GM18499 (cell line): ENCODE results near the gene GPR180.

Experiments
- ATAC-seq: cut with Tn5 transposase; IDR thresholded peaks from one replicate; pipeline ENCODE4 v1.9.1; 2021; ENCODE audit warnings: moderate number of reproducible peaks; ENCODE audit not compliant: insufficient read depth, unreplicated experiment

Gene GPR180

DNA sequence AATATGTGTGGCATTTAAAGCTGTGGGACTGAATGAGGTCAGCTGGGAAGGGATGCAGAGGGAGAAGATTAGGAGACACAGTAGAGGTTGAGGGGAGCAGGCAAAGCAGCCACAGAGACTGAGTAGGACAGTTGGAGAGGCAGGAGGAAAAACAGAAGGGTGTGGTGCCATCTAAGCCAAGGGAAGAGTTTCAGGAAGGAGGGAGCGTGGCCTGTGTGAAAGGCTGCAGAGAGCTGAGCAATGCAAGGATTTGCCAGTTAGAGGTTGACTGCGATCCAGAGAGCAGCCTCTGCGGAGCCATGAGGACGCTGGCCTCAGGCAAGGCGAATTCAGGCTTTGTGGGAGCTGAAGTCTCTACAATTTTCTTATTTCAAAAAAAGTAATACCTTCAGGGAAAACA, 81.8 kb downstream of the GPR180 start:
- ATAC-seq, result no peak
